Mononuclear cell (primary cell): ENCODE measurements around the gene DSCAM. TPM values are rescaled to one million over a fixed set of nuclear protein-coding genes. Genes with fewer than 3 reads are reported as not detected.

Experiments used
- H3K27me3 ChIP-seq: 2 replicates; pipeline ENCODE4 v1.6.0; 2011; ENCODE audit warnings: low read length, control low read depth; ENCODE audit not compliant: insufficient read depth
- H3K4me1 ChIP-seq: 2 replicates; pipeline ENCODE4 v1.5.1; 2011; ENCODE audit warnings: mild to moderate bottlenecking, low read length, control low read depth; ENCODE audit not compliant: insufficient read depth
- H3K4me3 ChIP-seq: 2 replicates; pipeline ENCODE4 v1.5.1; 2011; ENCODE audit warnings: mild to moderate bottlenecking, low read length, moderate library complexity
- H3K9me3 ChIP-seq: 2 replicates; pipeline ENCODE4 v1.5.1; 2011; ENCODE audit warnings: low read depth, mild to moderate bottlenecking, control low read depth, low read length
- total RNA-seq: library from RNA; depleted of rRNA; stranded (reverse); fragments of >200 nt; gene quantifications from one replicate; pipeline ENCODE4 v1.2.3, GENCODE V29; 2012

Gene DSCAM
- total RNA-seq, 1 donor, result not detected

GRCh38 chr21:40173816-40174215, 673.1 kb downstream of the DSCAM start:
- Histone ChIP-seq H3K27me3 (no peaks in the 10 kb centered on the region), H3K4me3 (no peak overlapping the region), H3K9me3 (no peaks in the 10 kb centered on the region), H3K4me1 (no peaks in the 10 kb centered on the region)

- Histone ChIP-seq H3K9me3 (no peaks in the 10 kb centered on the region), H3K4me3 (no peak overlapping the region), H3K27me3 (no peaks in the 10 kb centered on the region), H3K4me1 (no peaks in the 10 kb centered on the region)
Observed at GRCh38 chr21:40169971-40170370, 677.0 kb downstream of the DSCAM start.

DNA sequence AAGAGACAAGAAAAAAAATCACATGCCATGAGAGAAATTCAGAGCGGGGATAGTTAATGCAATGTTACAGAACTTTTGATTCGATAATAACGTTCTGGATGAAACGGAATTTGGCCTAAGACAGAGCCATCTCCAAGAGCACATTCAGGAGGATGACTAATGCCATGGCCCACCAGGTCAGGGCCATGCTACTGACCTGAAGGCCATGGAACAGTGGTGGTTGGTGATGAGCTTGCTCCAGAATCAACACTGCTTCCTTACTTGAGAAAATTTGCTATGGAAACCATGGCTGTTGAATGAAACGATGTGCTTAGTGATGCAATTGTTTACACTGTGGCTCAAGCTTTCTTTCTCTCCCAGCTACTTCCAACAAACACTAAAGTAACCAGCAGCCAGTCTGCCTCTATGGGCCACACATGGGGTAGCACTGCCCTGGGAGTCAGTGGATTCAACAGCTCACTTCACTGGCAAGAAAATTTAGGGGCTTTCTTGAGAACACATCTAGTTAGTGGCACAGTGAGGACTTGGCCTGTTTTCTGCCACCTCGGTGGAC, 680.6 kb downstream of the DSCAM start:
- Histone ChIP-seq H3K4me1 (no peaks in the 10 kb centered on the region), H3K27me3 (no peaks in the 10 kb centered on the region), H3K9me3 (no peaks in the 10 kb centered on the region), H3K4me3 (no peak overlapping the region)

GRCh38 chr21:40165773-40166070, 681.2 kb downstream of the DSCAM start:
- Histone ChIP-seq H3K9me3 (no peaks in the 10 kb centered on the region), H3K4me3 (no peak overlapping the region), H3K27me3 (no peaks in the 10 kb centered on the region), H3K4me1 (no peaks in the 10 kb centered on the region)

DNA sequence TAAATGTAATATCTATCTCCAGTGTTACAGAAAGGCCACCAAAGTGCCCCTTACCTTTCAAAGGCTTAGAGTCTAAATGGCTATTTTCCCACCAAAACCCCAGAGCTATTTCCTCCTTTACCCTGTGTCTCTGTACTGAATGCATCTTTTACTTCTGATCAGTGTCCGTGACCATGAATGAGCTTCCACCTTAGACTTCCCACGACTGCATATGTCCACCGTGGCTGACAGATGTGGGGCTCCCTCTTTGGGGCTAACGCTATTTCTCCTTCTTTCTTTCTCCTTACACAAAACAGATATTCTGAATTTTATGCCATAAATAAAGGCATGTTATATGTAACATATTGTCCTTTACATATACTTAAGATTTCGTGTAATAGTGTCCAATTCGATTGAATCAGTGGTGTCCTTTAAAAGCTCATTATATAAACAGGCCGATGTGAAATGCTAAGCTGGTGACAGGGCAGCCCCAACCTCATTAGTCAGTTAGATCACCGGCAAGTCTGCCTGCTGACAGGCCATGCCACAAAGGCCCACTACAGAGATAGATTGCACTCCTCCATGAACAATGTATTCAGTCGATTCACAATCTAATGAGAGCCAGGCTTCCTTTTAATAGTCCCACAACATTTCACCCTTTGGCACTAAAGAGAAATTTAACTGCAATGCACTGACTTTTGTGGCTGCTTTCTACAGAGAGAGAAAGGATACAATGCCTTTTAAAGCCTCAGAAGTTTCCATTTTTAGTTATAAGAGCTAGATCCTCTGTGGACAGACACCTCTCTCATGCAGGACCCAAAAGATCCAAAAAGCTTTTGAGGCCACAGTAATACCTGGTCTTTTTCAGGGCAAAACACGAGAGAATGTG, 681.8 kb downstream of the DSCAM start:
- no peak overlapping the region for H3K4me3 ChIP-seq
- H3K9me3 ChIP-seq, result no peaks in the 10 kb centered on the region
- H3K4me1 ChIP-seq, result no peaks in the 10 kb centered on the region
- no peaks in the 10 kb centered on the region for H3K27me3 ChIP-seq

GRCh38 chr21:40162075-40162474, 684.9 kb downstream of the DSCAM start:
- Histone ChIP-seq H3K4me1 (no peaks in the 10 kb centered on the region), H3K4me3 (no peak overlapping the region), H3K27me3 (no peaks in the 10 kb centered on the region), H3K9me3 (no peaks in the 10 kb centered on the region)

GRCh38 chr21:40160911-40161310, 686.0 kb downstream of the DSCAM start:
- no peak overlapping the region for H3K4me3 ChIP-seq
- H3K27me3 ChIP-seq, result no peaks in the 10 kb centered on the region
- no peaks in the 10 kb centered on the region for H3K9me3 ChIP-seq
- no peaks in the 10 kb centered on the region for H3K4me1 ChIP-seq

DNA sequence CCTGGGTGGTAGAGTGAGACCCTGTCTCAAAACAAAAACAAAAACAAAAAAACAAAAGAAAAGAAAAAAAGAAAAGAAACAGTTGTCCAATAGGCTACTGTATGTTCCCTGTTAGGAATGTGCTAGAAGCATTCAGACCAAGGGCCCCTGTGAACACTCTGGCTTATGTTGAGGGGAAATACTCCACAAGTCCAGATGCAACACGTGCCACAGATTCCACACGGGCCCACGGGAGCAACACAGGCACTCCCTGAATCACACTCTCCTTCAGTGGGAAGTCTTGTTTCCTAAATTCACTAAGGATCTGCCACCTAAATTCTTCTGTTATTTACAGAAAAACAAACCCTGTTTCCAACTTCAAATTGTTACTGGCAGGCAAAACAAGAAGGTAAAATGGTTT, 688.6 kb downstream of the DSCAM start:
- Histone ChIP-seq H3K27me3 (no peaks in the 10 kb centered on the region), H3K4me1 (no peaks in the 10 kb centered on the region), H3K9me3 (no peaks in the 10 kb centered on the region), H3K4me3 (no peak overlapping the region)

GRCh38 chr21:40155563-40155962, 691.4 kb downstream of the DSCAM start:
- Histone ChIP-seq H3K9me3 (no peaks in the 10 kb centered on the region), H3K4me3 (no peak overlapping the region), H3K4me1 (no peaks in the 10 kb centered on the region), H3K27me3 (no peaks in the 10 kb centered on the region)

GRCh38 chr21:40153351-40153750, 693.6 kb downstream of the DSCAM start:
- Histone ChIP-seq H3K4me3 (no peak overlapping the region), H3K9me3 (no peaks in the 10 kb centered on the region), H3K27me3 (no peaks in the 10 kb centered on the region), H3K4me1 (no peaks in the 10 kb centered on the region)

GRCh38 chr21:40152476-40152875, 694.5 kb downstream of the DSCAM start:
- H3K4me3 ChIP-seq, result no peak overlapping the region
- H3K27me3 ChIP-seq, result no peaks in the 10 kb centered on the region
- no peaks in the 10 kb centered on the region for H3K9me3 ChIP-seq
- H3K4me1 ChIP-seq, result no peaks in the 10 kb centered on the region

DNA sequence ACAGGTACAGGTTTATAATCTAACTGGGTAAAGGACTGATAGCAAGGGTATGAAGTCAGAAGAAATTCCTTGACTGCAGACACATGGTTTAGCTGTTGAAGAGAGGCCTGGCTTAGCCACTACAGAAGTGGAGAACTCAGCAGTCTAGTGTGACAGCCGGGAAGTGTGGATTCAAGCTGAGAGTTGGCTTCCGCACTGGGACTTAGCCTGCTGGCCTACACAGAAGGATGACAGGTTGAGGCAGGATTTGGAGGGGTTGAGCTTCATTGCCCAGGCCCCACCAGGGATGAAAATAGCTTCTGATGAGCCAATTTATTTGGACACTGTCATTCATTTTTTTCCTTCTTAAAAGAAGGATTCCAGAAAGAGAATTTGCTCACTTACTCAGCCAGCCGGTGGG, 695.3 kb downstream of the DSCAM start:
- H3K27me3 ChIP-seq, result no peaks in the 10 kb centered on the region
- no peaks in the 10 kb centered on the region for H3K9me3 ChIP-seq
- no peaks in the 10 kb centered on the region for H3K4me1 ChIP-seq
- H3K4me3 ChIP-seq, result no peak overlapping the region

DNA sequence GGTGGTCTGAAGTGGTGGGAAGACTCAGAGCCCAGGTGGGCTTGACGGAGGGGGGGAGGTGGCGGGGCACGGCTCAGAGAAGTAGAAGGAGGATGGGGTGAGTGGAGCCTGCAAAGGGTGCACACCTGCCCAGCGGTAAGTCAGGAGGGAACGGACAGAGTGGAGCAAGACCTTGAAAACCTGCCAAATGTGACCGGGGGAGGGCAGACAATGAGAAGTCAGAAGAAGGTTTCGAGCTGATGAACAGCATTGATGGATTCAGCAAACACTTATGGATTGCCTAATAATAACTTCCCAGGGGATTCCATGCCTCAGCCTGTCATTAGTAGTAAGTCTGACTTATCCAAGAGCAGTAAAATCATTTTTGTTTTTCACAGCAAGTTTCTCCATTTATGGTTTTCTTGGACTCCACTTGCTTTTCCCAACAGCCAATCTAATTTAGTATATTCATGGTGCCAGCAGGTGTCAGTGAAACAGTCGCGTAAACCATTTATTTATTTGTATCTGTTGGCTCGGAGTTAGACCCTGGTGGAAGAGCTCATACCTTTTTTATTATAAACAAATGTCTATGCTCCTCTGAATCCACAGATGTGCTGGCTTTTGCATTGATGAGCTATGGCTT, 700.6 kb downstream of the DSCAM start:
- H3K4me1 ChIP-seq, result no peaks in the 10 kb centered on the region

DNA sequence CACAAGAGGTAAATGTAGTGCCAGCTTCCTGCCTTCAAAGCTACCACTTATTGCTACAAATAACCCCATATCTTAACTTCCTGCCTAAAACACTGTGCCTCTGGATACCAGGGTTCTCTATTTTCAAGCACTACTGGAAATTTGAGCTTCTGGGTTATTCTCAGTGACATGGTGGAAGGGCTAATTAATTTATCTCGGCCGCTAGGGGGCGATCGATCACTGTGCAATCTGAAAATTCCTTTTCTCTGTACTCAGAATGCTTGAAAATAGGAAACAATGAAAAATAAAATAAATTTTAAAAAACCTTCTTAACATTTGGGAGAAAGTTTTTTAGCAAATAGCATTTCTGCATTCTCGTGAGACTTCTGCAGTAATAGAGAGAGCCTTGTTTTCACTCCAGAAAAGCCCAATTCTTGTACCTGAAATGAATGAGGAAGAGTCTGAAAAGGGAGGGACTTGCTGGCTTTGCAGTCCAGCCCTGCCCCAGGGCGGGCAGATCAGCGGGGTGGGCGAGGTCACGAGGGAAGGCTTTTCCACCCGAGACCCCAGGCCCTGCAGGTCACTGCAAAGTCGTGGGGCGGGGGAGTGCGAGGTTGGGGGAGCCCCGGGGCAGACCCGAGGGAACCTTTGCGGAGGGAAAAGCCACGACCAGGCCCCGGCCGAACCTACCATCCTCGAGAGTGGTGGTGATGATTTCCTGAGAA, 703.0 kb downstream of the DSCAM start:
- Histone ChIP-seq H3K9me3 (no peaks in the 10 kb centered on the region), H3K27me3 (no peaks in the 10 kb centered on the region), H3K4me3 (no peak overlapping the region), H3K4me1 (no peaks in the 10 kb centered on the region)

More for the DNA sequence above, 700.6 kb downstream of the DSCAM start:
- no peaks in the 10 kb centered on the region for H3K27me3 ChIP-seq
- no peak overlapping the region for H3K4me3 ChIP-seq
- no peaks in the 10 kb centered on the region for H3K9me3 ChIP-seq

- H3K9me3 ChIP-seq, result no peaks in the 10 kb centered on the region
- H3K4me3 ChIP-seq, result no peak overlapping the region
- no peaks in the 10 kb centered on the region for H3K4me1 ChIP-seq
- no peaks in the 10 kb centered on the region for H3K27me3 ChIP-seq
Observed at GRCh38 chr21:40141621-40142020, 705.3 kb downstream of the DSCAM start.
